Fibroblast of the aortic adventitia (primary cell): ENCODE measurements around the gene TCF4. TPM values are rescaled to one million over a fixed set of nuclear protein-coding genes. Genes with fewer than 3 reads are reported as not detected.
"Not testable (repeated sequence)": the region's sequence is repeated elsewhere in the genome, so short reads cannot be mapped to it uniquely, and the experiment has no call there.

ENCODE experiments used
- DNase-seq: peaks from one replicate; pipeline ENCODE4 v3.0.0-alpha.2; 2010; ENCODE audit warnings: low read depth
- H3K4me3 ChIP-seq: 2 replicates; pipeline ENCODE4 v1.5.1; 2011; ENCODE audit warnings: low read depth, mild to moderate bottlenecking, control low read depth, low read length, moderate library complexity
- CTCF ChIP-seq: IDR thresholded peaks from 2 replicates; pipeline ENCODE4 v1.5.1; 2011; ENCODE audit warnings: mild to moderate bottlenecking, low read length, control low read depth, inconsistent platforms; ENCODE audit not compliant: insufficient read depth
- total RNA-seq: library from RNA; depleted of rRNA; stranded (reverse); fragments of >200 nt; gene quantifications from 2 replicates; pipeline ENCODE4 v1.2.3, GENCODE V29; 2012; ENCODE audit warnings: low replicate concordance

The TCF4 gene
- total RNA-seq, 1 donor: 105 TPM

GRCh38 chr18:55477499-55477859 is 110.5 kb downstream of the TCF4 start:
- H3K4me3 ChIP-seq: peak overlapping the region; percentile 76
- peak; percentile 48 for TF ChIP-seq CTCF
- peak; percentile 77 for DNase-seq

- no peak for TF ChIP-seq CTCF
- no peak for DNase-seq
- H3K4me3 ChIP-seq: no peak overlapping the region
Observed at GRCh38 chr18:55475916-55476315, 112.1 kb downstream of the TCF4 start.

GRCh38 chr18:55475467-55475866 is 112.5 kb downstream of the TCF4 start:
- H3K4me3 ChIP-seq: no peak overlapping the region
- no peak for TF ChIP-seq CTCF
- no peak for DNase-seq

GRCh38 chr18:55473560-55473959 is 114.4 kb downstream of the TCF4 start:
- TF ChIP-seq CTCF: no peak
- H3K4me3 ChIP-seq: no peak overlapping the region
- DNase-seq: no peak

GRCh38 chr18:55473058-55473457 is 114.9 kb downstream of the TCF4 start:
- no peak overlapping the region for H3K4me3 ChIP-seq
- DNase-seq: no peak
- TF ChIP-seq CTCF: no peak

GRCh38 chr18:55470826-55471225 is 117.2 kb downstream of the TCF4 start:
- no peak overlapping the region for H3K4me3 ChIP-seq
- no peak for DNase-seq
- no peak for TF ChIP-seq CTCF

GRCh38 chr18:55469134-55469533 is 118.9 kb downstream of the TCF4 start:
- H3K4me3 ChIP-seq: not testable (repeated sequence)

More at GRCh38 chr18:55469134-55469533, 118.9 kb downstream of the TCF4 start:
- not testable (repeated sequence) for DNase-seq
